HepG2 (cell line): ENCODE results near the gene USP19. TPM values are rescaled to one million over a fixed set of nuclear protein-coding genes. Genes with fewer than 3 reads are reported as not detected.
A peak's percentile ranks its signal among the peaks of the same experiment; 100 is the strongest.

Experiments
- AKNA ChIP-seq: sonication (generic); formaldehyde crosslinking; IDR thresholded peaks from 2 replicates; pipeline ENCODE4 v1.4.0; 2020; ENCODE audit warnings: missing genetic modification reagents, borderline replicate concordance
- ELF4 ChIP-seq: sonication (generic); formaldehyde crosslinking; IDR thresholded peaks from 2 replicates; pipeline ENCODE4 v1.5.0; 2020; ENCODE audit warnings: missing genetic modification reagents, mild to moderate bottlenecking, moderate library complexity, borderline replicate concordance
- FLYWCH1 ChIP-seq: sonication (generic); formaldehyde crosslinking; IDR thresholded peaks from 2 replicates; pipeline ENCODE4 v1.8.1; 2023; ENCODE audit warnings: mild to moderate bottlenecking, missing genetic modification reagents
- ISX ChIP-seq: sonication (generic); formaldehyde crosslinking; conservative IDR thresholded peaks from 2 replicates; pipeline ENCODE4 v1.5.0; 2020; ENCODE audit warnings: missing genetic modification reagents
- KLF15 ChIP-seq: sonication (generic); formaldehyde crosslinking; IDR thresholded peaks from 2 replicates; pipeline ENCODE4 v1.8.1; 2023; ENCODE audit warnings: borderline replicate concordance, mild to moderate bottlenecking, inconsistent platforms, missing genetic modification reagents, mixed read lengths
- RXRB ChIP-seq: IDR thresholded peaks from 2 replicates; pipeline ENCODE4 v1.6.1; 2016; ENCODE audit warnings: borderline replicate concordance, missing genetic modification reagents, missing compliant biosample characterization
- SRSF1 ChIP-seq: fragments of 200-400 bp; formaldehyde crosslinking; optimal IDR thresholded peaks from 2 replicates; pipeline ENCODE3; 2017; ENCODE audit warnings: mild to moderate bottlenecking, low read depth, low read length, moderate library complexity
- TEAD2 ChIP-seq: sonication (generic); formaldehyde crosslinking; IDR thresholded peaks from 2 replicates; pipeline ENCODE4 v1.9.0; 2021; ENCODE audit warnings: missing genetic modification reagents
- ZC3H13 ChIP-seq: sonication (generic); formaldehyde crosslinking; IDR thresholded peaks from 2 replicates; pipeline ENCODE4 v1.8.1; 2023; ENCODE audit warnings: mild to moderate bottlenecking, missing genetic modification reagents, moderate library complexity
- ZNF326 ChIP-seq: sonication (generic); formaldehyde crosslinking; IDR thresholded peaks from 2 replicates; pipeline ENCODE4 v1.4.0; 2020; ENCODE audit warnings: missing genetic modification reagents, borderline replicate concordance
- ZNF547 ChIP-seq: sonication (generic); formaldehyde crosslinking; IDR thresholded peaks from 2 replicates; pipeline ENCODE4 v1.5.1; 2020; ENCODE audit warnings: mild to moderate bottlenecking, missing genetic modification reagents
- ZNF556 ChIP-seq: sonication (generic); formaldehyde crosslinking; IDR thresholded peaks from 2 replicates; pipeline ENCODE4 v1.4.0; 2020; ENCODE audit warnings: mild to moderate bottlenecking, missing genetic modification reagents, borderline replicate concordance
- ZNF572 ChIP-seq: sonication (generic); formaldehyde crosslinking; IDR thresholded peaks from 2 replicates; pipeline ENCODE4 v1.5.1; 2020; ENCODE audit warnings: mild to moderate bottlenecking, missing genetic modification reagents
- ZNF619 ChIP-seq: sonication (generic); formaldehyde crosslinking; IDR thresholded peaks from 2 replicates; pipeline ENCODE4 v1.4.0; 2020; ENCODE audit warnings: mild to moderate bottlenecking, missing genetic modification reagents
- ZNF660 ChIP-seq: sonication (generic); formaldehyde crosslinking; IDR thresholded peaks from 2 replicates; pipeline ENCODE4 v1.5.1; 2020; ENCODE audit warnings: mild to moderate bottlenecking, low read depth, missing genetic modification reagents, borderline replicate concordance
- ZNF713 ChIP-seq: sonication (generic); formaldehyde crosslinking; IDR thresholded peaks from 2 replicates; pipeline ENCODE4 v1.4.0; 2020; ENCODE audit warnings: mild to moderate bottlenecking, missing genetic modification reagents
- ZSCAN22 ChIP-seq: sonication (generic); formaldehyde crosslinking; IDR thresholded peaks from 2 replicates; pipeline ENCODE4 v1.4.0; 2020; ENCODE audit warnings: mild to moderate bottlenecking, missing genetic modification reagents
- polyA plus RNA-seq, 8 experiments: library from polyadenylated mRNA; depleted of rRNA in 3 of 8; stranded (reverse) in 7 of 8; unstranded in 1 of 8; fragments of >200 nt; fragmentation: Illumina TruSeq in 4 of 8; extraction: Trizol in 4 of 8; gene quantifications; 2 replicates each; pipeline versions ENCODE4 v1.2.1 to v1.2.3, GENCODE V29; 2011 to 2016; ENCODE audit warnings: low read depth in 4 of 8, missing spikeins in 1 of 8, mixed read lengths in 1 of 8; ENCODE audit not compliant: insufficient read depth in 1 of 8
- total RNA-seq, 5 experiments: library from RNA; depleted of rRNA; stranded (reverse); fragments of >200 nt; fragmentation: Illumina TruSeq; extraction: Trizol; gene quantifications; 2 replicates each; pipeline ENCODE4 v1.2.3, GENCODE V29; 2016; ENCODE audit warnings: low read depth in 1 of 5
- TF ChIP-seq, protein P1 (sequence below): sonication (generic); formaldehyde crosslinking; IDR thresholded peaks from 2 replicates; pipeline ENCODE4 v1.9.0; 2021; ENCODE audit warnings: mild to moderate bottlenecking, missing genetic modification reagents

Gene USP19
- total and polyA plus RNA-seq, 2 of the 13 experiments (the other 11 are each of a cell fraction or from before 2014, with no cell fraction given): 28.3 to 31.7 TPM

DNA sequence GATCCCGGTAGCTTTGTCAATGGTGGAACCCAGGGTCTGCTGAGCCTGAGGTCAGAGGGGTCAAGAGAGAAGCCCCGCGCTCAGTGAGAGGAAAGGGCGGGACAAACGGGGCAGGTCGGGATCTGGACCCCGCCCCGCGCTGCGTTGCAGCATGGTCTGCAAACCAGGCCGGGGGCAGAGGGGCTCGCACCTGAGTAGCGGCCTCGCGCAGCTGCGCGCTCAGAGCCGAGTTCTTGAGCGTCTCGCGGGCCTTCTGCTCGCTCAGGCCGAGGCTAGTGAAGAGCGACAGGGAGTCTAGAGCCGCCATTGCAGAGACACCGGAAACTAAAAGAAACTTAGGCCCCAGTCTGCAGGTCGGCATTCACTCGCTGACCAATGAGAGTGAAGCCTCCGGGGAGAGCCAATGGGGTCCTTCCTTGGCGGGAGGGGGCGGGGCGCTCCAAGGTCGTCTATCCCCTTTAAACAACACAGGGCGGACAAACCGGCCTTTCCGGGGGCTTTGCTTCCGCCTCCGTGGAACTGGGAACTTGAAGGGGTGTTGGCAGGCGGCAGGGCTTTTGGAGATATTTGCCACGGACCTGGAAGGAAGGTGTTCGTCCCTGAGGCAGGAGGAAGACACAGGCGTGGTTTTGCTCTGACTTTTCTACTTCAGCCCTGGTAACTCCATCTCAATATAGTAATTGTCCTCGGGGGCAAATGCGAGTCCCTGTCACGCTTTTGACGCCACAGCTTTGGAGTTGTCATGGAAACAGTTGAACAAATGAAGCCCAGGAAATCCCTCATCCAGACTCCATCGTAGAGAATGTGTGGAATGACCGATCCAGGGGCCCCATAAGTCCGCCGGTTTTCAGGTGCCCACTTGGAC is 16.0 kb downstream of the USP19 start, which contains the start of gene QARS1 (continued):
- TF ChIP-seq KLF15 (CRISPR knock-in tag) (no peak), ELF4 (CRISPR knock-in tag) (no peak; the same call in 1 of the 2 replicates), TEAD2 (CRISPR knock-in tag) (no peak), ZNF713 (CRISPR knock-in tag) (no peak), ZSCAN22 (CRISPR knock-in tag) (no peak), ZNF660 (no peak), RXRB (no peak; the same call in 1 of the 2 replicates), ZNF326 (no peak), FLYWCH1 (no peak), ZC3H13 (CRISPR knock-in tag) (no peak), ZNF547 (peak; percentile 88; the same call in 1 of the 2 replicates), ZNF556 (CRISPR knock-in tag) (peak; percentile 67; the same call in 1 of the 2 replicates), ZNF572 (peak; percentile 78; the same call in 1 of the 2 replicates), ZNF619 (CRISPR knock-in tag) (no peak), ISX (no peak), SRSF1 (no peak), AKNA (CRISPR knock-in tag) (no peak)
- TF ChIP-seq, protein P1, sequence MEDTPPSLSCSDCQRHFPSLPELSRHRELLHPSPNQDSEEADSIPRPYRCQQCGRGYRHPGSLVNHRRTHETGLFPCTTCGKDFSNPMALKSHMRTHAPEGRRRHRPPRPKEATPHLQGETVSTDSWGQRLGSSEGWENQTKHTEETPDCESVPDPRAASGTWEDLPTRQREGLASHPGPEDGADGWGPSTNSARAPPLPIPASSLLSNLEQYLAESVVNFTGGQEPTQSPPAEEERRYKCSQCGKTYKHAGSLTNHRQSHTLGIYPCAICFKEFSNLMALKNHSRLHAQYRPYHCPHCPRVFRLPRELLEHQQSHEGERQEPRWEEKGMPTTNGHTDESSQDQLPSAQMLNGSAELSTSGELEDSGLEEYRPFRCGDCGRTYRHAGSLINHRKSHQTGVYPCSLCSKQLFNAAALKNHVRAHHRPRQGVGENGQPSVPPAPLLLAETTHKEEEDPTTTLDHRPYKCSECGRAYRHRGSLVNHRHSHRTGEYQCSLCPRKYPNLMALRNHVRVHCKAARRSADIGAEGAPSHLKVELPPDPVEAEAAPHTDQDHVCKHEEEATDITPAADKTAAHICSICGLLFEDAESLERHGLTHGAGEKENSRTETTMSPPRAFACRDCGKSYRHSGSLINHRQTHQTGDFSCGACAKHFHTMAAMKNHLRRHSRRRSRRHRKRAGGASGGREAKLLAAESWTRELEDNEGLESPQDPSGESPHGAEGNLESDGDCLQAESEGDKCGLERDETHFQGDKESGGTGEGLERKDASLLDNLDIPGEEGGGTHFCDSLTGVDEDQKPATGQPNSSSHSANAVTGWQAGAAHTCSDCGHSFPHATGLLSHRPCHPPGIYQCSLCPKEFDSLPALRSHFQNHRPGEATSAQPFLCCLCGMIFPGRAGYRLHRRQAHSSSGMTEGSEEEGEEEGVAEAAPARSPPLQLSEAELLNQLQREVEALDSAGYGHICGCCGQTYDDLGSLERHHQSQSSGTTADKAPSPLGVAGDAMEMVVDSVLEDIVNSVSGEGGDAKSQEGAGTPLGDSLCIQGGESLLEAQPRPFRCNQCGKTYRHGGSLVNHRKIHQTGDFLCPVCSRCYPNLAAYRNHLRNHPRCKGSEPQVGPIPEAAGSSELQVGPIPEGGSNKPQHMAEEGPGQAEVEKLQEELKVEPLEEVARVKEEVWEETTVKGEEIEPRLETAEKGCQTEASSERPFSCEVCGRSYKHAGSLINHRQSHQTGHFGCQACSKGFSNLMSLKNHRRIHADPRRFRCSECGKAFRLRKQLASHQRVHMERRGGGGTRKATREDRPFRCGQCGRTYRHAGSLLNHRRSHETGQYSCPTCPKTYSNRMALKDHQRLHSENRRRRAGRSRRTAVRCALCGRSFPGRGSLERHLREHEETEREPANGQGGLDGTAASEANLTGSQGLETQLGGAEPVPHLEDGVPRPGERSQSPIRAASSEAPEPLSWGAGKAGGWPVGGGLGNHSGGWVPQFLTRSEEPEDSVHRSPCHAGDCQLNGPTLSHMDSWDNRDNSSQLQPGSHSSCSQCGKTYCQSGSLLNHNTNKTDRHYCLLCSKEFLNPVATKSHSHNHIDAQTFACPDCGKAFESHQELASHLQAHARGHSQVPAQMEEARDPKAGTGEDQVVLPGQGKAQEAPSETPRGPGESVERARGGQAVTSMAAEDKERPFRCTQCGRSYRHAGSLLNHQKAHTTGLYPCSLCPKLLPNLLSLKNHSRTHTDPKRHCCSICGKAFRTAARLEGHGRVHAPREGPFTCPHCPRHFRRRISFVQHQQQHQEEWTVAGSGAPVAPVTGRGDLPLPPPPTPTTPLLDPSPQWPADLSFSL (CRISPR knock-in tag): peak; percentile 25; the same call in 1 of the 2 replicates
